Measurements from ENCODE around the gene BUB1. TPM values are rescaled to one million over a fixed set of nuclear protein-coding genes. Genes with fewer than 3 reads are reported as not detected.

Gene BUB1
- total RNA-seq, 1 donor from 2014 or later = 10.0 TPM

DNA sequence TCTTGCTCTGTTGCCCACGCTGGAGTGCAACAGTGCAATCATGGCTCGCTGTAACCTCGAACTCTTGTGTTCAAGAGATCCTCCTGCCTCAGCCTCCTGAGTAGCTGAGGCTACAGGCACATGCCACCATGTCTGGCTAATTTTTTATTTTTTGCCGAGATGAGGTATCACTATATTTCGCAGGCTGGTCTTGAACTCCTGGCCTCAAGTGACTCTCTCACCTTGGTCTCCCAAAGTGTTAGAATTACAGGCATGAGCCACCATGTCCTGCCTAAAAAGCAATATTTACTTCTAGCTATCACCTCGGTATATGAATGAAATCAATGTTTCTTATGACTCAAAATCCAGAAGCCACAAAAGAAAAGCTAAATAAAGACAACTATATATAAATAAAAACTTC lies 2.2 kb downstream of the BUB1 start:
- DNase-seq = no peak
- Mint-ChIP-seq H3K27me3 (ENCODE audit: unreplicated experiment) (peaks cover 2% of the 10 kb centered on the region), H3K4me3 (ENCODE audit: unreplicated experiment) (no peak overlapping the region), H3K9me3 (ENCODE audit: unreplicated experiment) (peaks cover 1% of the 10 kb centered on the region), H3K4me1 (ENCODE audit: low read depth, unreplicated experiment) (peaks cover 9% of the 10 kb centered on the region), H3K36me3 (ENCODE audit: unreplicated experiment) (no peaks in the 10 kb centered on the region), H3K27ac (ENCODE audit: unreplicated experiment) (no peak overlapping the region)
- TF ChIP-seq, protein P1, sequence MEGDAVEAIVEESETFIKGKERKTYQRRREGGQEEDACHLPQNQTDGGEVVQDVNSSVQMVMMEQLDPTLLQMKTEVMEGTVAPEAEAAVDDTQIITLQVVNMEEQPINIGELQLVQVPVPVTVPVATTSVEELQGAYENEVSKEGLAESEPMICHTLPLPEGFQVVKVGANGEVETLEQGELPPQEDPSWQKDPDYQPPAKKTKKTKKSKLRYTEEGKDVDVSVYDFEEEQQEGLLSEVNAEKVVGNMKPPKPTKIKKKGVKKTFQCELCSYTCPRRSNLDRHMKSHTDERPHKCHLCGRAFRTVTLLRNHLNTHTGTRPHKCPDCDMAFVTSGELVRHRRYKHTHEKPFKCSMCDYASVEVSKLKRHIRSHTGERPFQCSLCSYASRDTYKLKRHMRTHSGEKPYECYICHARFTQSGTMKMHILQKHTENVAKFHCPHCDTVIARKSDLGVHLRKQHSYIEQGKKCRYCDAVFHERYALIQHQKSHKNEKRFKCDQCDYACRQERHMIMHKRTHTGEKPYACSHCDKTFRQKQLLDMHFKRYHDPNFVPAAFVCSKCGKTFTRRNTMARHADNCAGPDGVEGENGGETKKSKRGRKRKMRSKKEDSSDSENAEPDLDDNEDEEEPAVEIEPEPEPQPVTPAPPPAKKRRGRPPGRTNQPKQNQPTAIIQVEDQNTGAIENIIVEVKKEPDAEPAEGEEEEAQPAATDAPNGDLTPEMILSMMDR (IDR thresholded peaks at IDR 0.05; ENCODE audit: partially characterized antibody, unreplicated experiment) = no peak

DNA sequence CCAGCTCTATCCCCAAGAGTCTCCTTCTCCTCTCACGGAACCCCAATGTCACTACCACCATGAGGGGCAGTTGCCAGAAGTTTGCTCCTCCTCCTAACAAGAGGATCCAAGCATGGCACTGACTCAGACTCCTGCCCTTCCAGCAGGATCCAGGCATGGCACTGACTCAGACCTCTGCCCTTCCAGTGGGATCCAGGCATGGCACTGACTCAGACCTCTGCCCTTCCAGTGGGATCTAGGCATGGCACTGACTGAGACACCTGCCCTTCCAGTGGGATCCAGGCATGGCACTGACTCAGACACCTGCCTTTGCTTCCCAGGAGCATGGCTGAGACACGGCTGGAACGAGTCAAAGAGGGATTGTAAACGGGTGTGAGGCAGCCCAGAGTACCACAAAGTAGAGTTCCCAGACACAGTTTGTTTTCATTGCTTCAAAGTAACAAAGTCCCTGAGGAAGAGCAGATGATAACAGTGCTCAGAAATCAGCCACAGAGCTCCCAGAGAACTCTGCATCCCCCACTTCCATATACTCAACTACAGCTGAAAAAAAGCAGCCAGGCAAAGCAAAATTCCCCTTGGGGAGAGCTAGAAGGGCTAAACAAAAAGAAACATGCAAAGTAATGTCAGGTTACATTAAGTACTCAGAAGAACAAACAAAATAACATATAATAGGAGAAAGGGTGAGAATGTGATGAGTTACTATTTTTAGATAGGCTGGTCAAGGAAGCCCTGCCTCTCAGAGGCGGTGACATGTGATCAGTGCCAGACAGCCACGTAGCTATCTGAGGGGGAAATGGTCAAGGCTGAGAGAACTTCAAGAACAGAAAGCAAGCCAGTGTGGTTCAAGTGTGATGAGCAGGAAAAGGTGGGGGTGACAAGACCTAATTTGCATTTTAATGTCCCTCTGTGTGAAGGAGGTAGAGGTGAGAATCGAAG lies 3.0 kb downstream of the BUB1 start:
- no peak overlapping the region for H3K4me3 Mint-ChIP-seq (ENCODE audit: unreplicated experiment)
- TF ChIP-seq, protein P1 (IDR thresholded peaks at IDR 0.05; ENCODE audit: partially characterized antibody, unreplicated experiment) = no peak

DNA sequence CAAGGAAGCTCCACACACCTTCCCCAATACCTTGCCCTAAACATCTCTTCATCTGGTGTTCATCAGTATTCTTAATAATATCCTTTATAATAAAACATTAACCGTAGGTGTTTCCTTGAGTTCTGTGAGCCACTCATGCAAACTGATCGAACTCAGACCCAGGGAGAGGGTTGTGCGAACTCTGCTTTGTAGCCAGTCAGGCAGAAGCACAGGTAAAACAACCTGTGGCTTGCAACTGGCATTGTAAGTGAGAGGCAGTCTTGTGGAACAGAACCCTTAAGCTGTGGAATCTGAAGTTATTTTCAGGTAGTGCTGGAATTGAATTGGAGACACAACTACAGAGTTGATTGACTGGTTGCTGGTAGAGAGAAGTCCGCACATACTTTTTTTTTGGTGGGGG lies 4.7 kb downstream of the BUB1 start:
- no peaks in the 10 kb centered on the region for H3K36me3 Mint-ChIP-seq (ENCODE audit: unreplicated experiment)
- H3K27ac Mint-ChIP-seq (ENCODE audit: unreplicated experiment) = no peak overlapping the region
- no peak for DNase-seq
- peaks cover 2% of the 10 kb centered on the region for H3K27me3 Mint-ChIP-seq (ENCODE audit: unreplicated experiment)
- peaks cover 1% of the 10 kb centered on the region for H3K9me3 Mint-ChIP-seq (ENCODE audit: unreplicated experiment)
- TF ChIP-seq, protein P1 (IDR thresholded peaks at IDR 0.05; ENCODE audit: partially characterized antibody, unreplicated experiment) = no peak
- no peak overlapping the region for H3K4me3 Mint-ChIP-seq (ENCODE audit: unreplicated experiment)
- H3K4me1 Mint-ChIP-seq (ENCODE audit: low read depth, unreplicated experiment) = peaks cover 6% of the 10 kb centered on the region

More for the DNA sequence above, 3.0 kb downstream of the BUB1 start:
- Mint-ChIP-seq H3K36me3 (ENCODE audit: unreplicated experiment) (no peaks in the 10 kb centered on the region), H3K4me1 (ENCODE audit: low read depth, unreplicated experiment) (peaks cover 9% of the 10 kb centered on the region), H3K9me3 (ENCODE audit: unreplicated experiment) (peaks cover 1% of the 10 kb centered on the region), H3K27me3 (ENCODE audit: unreplicated experiment) (peaks cover 2% of the 10 kb centered on the region), H3K27ac (ENCODE audit: unreplicated experiment) (no peak overlapping the region)
- no peak for DNase-seq

DNA sequence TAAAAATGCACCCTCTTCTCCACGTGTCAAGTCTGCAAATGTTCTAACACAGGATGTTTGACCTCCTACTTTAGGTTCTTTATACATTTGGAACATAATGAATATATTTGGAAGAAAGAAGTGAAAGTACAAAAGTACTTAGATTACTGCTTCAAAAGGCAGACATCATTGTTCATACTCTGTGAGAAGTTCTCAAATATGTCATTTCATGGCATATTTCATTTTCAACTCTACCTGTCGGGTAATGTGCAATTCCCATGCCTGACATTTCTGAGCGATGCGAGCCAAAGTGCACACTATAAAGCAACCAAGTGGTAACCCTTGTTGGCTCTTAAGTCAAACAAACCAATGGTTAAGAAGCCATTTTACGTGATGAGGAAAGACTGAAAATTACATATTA lies 7.0 kb downstream of the BUB1 start:
- H3K27ac Mint-ChIP-seq (ENCODE audit: unreplicated experiment) = no peak overlapping the region
- TF ChIP-seq, protein P1 (IDR thresholded peaks at IDR 0.05; ENCODE audit: partially characterized antibody, unreplicated experiment) = no peak
- H3K36me3 Mint-ChIP-seq (ENCODE audit: unreplicated experiment) = no peaks in the 10 kb centered on the region
- H3K4me1 Mint-ChIP-seq (ENCODE audit: low read depth, unreplicated experiment) = peaks cover 4% of the 10 kb centered on the region
- peaks cover 1% of the 10 kb centered on the region for H3K9me3 Mint-ChIP-seq (ENCODE audit: unreplicated experiment)
- DNase-seq = no peak
- H3K27me3 Mint-ChIP-seq (ENCODE audit: unreplicated experiment) = no peaks in the 10 kb centered on the region
- no peak overlapping the region for H3K4me3 Mint-ChIP-seq (ENCODE audit: unreplicated experiment)

DNA sequence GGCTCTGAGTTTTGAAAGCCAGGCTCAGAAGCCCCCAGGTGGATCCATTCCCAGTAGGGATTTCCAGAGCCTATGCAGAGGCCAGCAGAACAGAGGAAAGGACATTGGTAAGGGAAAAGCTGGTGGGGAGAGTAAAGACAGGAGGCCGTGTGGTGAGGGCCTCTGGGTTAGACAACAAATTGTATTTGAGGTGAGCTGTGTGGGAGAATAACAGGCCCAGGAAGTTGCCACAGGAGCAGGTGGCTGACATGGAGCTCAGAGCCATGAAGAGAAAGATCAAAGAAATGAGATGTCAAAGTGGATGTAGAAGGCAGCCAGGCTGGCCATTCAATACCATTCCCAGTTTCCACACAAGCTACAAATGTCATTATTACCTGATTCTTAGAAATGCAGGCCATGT lies 8.8 kb downstream of the BUB1 start:
- DNase-seq = no peak
- no peaks in the 10 kb centered on the region for H3K27me3 Mint-ChIP-seq (ENCODE audit: unreplicated experiment)
- no peaks in the 10 kb centered on the region for H3K36me3 Mint-ChIP-seq (ENCODE audit: unreplicated experiment)
- H3K9me3 Mint-ChIP-seq (ENCODE audit: unreplicated experiment) = peaks cover 1% of the 10 kb centered on the region
- H3K4me1 Mint-ChIP-seq (ENCODE audit: low read depth, unreplicated experiment) = no peaks in the 10 kb centered on the region
- no peak overlapping the region for H3K27ac Mint-ChIP-seq (ENCODE audit: unreplicated experiment)
- TF ChIP-seq, protein P1 (IDR thresholded peaks at IDR 0.05; ENCODE audit: partially characterized antibody, unreplicated experiment) = no peak
- no peak overlapping the region for H3K4me3 Mint-ChIP-seq (ENCODE audit: unreplicated experiment)

All from glutamatergic neuron (in vitro differentiated cells).